Left colon (tissue), 2 donors: ENCODE data around the gene SCRT2. TPM values are rescaled to one million over a fixed set of nuclear protein-coding genes. Genes with fewer than 3 reads are reported as not detected.
"Not testable (repeated sequence)": the region's sequence is repeated elsewhere in the genome, so short reads cannot be mapped to it uniquely, and the experiment has no call there.

Experiments
- ATAC-seq: fragments of 200-7000 bp; cut with Tn5 transposase; one replicate; pipeline ENCODE4 v1.9.1; 2020; ENCODE audit warnings: mild to moderate bottlenecking, moderate library complexity
- DNase-seq, 2 donors: peaks; one replicate each; pipeline ENCODE4 v3.0.0-alpha.2; 2020
- intact Hi-C, 2 donors: fragments of 100-400 bp; cut with DNase I in 1 of 2; cut with micrococcal nuclease in 1 of 2; formaldehyde crosslinking; loops; one replicate each; pipeline versions ENCODE4 v1.11.2 to v1.14.0; 2022; cut with DNase I, micrococcal nuclease
- long read RNA-seq: library from polyadenylated mRNA; unstranded; transcript quantifications from one replicate; pipeline ENCODE4 v2.0.0, GENCODE V29; 2021
- total RNA-seq, 2 donors: library from RNA; stranded (reverse); fragmentation: NEBNext Ultra II Directional; extraction: Animal tissue kit (Norgen Biotek cat#: 25700); gene quantifications; one replicate each; pipeline ENCODE4 v1.2.1, GENCODE V29; 2021
- donor health status: DM: no; HTN: no; CAD: no.
- donor health status: DM: yes; HTN: yes; CAD: no.

SCRT2 gene
- total RNA-seq = not detected
- long read RNA-seq = 0 reads

DNA sequence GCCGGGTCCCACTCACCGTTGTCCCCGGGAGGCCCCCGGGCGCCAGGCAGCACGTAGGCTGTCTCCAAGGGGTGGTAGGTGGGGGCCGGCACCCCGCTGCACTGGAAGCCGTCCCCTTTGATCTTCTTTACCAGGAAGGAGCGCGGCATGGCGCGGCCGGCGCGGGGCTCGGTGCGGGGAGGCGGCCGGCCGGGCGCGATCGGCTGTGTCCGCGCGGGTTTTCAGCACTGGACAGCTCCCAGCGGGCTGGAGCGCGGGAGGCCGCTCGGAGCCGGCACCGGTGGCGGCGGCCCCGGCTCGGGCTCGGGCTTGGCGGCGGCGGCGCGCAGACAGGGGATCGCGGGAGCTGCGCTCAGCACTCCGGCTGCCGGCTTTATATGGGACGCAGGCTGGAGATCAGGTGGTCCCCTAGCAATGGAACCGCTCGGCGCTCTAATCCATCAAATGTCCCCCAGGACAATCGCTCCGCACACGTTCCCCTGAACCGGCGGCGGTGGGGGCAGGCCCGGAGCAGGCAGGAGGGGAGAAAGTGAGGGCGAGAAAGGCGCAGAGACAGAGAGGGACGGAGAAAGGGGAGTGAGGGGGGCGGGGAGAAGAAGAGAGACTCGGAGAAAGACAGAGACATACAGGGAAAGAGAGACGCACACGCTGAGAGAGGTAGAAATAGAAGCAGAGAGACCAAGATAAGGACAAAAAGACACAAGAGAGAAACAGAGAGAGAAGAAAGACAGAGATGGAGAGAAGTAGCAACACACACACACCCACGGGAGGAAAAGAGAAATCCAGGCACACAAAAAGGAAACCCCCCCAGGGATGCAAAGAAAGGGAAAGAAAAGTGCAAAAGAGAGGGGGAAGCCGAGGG is at the start of gene SCRT2:
Gene SCRT2, minus strand, starts transcription at position 350 of the 862 bp plus-strand sequence. Its CDS starts 201 bp downstream, at position 149.
- ATAC-seq (peak; percentile 98), DNase-seq (peak; percentile 44 to 86)
- intact Hi-C loops = no loop called here

DNA sequence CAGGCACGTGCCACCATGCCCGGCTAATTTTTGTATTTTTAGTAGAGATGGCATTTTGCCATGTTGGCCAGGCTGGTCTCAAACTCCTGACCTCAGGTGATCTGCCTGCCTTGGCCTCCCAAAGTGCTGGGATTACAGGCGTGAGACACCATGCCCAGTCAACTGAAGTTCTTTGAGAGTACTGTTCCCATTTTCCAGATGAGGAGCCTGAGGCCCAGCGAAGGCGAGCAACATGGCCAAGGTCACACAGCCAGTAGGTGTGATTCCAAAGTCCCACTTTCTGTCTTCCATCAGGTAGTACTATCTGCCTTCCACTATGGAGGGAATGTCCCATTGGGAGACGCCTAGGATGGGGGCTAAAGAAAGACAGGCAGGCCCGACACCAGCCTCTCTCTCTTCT is 49.2 kb upstream of the SCRT2 start:
- intact Hi-C loops = not testable (repeated sequence)

DNA sequence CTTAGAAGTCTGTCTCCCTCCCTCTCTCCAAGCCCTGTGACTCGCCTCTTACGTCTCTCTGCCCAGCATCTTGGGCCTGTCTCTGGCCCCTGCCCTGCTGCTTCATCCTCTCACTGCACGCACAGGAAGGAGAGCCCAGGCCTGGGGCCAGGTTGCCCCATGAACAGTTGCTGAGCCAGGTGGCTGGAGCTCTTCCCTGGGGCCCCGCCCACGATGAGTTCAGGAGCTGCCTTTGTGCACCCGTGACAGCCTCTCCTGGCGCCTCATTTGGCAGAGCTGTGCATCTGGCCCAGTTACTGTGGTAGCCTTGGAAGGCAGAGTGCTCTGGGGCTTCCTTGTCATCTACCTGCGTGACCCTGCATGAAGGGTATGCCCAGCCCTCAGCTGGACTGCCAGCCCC is 48.2 kb upstream of the SCRT2 start:
- DNase-seq (no peak), ATAC-seq (no peak)
- intact Hi-C loops = no loop called here

More for the DNA sequence above, 49.2 kb upstream of the SCRT2 start:
- not testable (repeated sequence) for DNase-seq, ATAC-seq

DNA sequence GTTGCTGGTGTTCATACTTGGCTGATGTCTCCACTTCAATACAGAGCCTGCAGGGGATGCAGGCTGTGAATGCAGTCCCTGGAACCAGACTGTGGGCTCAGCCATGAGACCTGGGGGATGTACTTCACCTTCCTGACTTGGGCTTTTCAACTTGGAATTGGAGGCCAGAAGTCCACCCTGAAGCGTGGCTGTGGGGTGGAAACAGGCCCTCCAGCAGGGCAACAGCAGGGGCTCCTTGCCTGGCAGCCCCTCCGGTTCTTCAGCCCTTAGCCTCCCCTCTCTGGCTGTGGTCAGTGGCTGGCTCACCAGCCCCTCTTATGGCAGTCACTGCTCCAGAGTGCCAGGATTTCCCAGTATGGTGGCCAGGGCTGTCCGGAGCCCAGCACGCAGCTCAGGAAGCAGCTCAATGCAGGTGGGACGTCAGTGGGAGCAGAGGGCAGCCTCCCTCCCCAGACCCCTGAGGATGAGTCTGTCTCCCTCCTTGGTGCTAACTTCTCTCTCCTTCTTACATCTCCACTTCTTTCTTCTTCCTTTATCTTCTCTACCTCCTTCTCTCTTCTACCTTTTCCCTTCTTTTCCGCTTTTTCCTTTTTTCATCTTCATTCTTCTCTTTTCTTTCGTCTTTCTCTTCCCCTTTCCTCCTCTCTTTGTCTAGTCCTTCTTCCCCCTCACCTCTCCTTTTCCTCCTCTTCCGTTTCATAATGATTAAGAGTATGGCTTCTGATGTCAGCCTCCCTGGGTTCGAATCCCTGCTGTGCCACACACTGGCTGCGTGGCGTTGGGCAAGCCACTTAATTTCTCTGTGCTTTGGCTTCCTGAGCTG is 47.4 kb upstream of the SCRT2 start:
- ATAC-seq (no peak), DNase-seq (no peak)
- intact Hi-C loops = no loop called here

DNA sequence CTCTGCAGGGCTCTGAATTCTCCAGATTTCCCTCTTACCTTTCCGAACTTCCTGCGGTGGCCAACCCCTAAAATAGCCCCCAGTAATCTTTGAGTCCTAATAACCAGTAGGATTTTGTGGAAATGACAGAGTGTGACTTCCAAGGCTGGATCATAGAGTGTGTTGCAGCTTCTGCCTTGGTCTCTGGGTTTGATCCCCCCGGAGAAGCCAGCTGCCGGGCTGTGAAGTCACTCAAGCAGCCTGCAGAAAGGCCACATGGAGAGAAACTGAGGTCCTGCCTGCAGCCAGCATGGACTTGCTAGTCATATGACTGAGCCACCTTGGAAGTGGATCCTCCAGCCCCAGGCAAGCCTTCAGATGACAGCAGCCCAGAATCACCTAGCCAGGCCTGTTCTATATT is 46.3 kb upstream of the SCRT2 start:
- ATAC-seq (no peak), DNase-seq (no peak)
- intact Hi-C loops = no loop called here

- DNase-seq (no peak), ATAC-seq (no peak)
- intact Hi-C loops = no loop called here
Observed at GRCh38 chr20:719816-720215, 44.2 kb upstream of the SCRT2 start.

DNA sequence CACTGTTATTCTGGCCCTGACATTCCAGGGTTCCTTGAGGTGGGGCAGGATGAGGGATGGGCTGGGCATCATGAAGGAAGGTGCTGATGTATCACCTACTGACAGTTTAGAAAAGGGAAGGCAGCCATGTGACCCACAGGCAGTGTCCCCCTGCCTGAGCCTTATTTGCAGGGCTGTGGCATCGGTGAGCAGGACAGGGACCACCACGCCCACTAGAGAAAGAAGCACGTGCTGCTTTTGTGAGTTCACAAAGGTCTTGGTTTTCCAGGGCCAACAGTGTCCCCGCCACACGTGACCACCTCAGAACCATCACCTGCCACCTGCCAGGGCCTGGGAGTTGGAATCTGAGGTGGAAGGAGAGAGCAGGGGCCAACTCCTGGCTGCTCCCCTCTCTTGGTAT is 43.5 kb upstream of the SCRT2 start:
- intact Hi-C loops = no loop called here

GRCh38 chr20:717832-718231 is 42.2 kb upstream of the SCRT2 start:
- ATAC-seq (no peak), DNase-seq (no peak)
- intact Hi-C loops = no loop called here

More for the DNA sequence above, 43.5 kb upstream of the SCRT2 start:
- DNase-seq (no peak), ATAC-seq (no peak)

DNA sequence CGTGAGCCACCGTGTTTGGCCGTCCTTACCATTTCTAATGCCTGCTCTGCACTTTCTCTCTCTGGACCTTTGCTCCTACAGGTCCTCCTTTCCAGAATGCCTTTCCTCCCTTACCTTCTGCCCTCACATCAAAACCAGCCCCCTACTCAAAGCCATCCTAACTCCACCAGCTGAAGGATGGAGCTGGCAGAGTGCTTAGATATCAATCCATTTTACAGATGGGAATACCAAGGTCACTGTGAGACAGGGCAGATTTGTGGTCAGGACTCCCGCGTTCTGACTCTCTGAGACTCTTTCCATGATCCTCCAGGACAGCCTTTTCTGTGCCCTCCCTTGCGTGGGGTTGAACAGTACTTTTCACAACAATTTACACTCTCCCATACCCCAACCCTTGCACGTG is 41.7 kb upstream of the SCRT2 start:
- ATAC-seq = no peak
- intact Hi-C loops = no loop called here
- DNase-seq = no peak

GRCh38 chr20:714453-714852 is 38.9 kb upstream of the SCRT2 start:
- DNase-seq = no peak
- intact Hi-C loops = no loop called here
- no peak for ATAC-seq

DNA sequence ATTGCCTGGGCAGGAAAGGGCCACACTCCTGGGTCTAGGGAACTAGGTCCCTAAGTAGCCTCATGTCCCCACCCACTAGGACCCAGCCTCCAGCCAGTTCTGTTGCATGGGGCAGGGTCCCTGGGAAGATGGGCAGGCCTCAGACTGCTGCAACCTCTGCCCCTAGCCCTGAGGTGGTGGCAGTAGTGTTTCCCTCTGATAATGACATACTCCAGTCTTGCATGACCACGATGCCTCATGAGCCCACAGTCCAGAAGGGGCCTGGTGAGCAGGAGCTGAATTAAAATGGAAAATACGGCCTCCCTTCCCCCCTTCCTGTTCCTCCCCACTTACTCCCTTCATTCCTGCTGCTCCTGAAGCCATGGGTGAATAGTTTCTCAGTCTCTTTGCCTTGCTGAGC is 36.0 kb upstream of the SCRT2 start:
- no peak for DNase-seq
- intact Hi-C loops = no loop called here
- no peak for ATAC-seq

DNA sequence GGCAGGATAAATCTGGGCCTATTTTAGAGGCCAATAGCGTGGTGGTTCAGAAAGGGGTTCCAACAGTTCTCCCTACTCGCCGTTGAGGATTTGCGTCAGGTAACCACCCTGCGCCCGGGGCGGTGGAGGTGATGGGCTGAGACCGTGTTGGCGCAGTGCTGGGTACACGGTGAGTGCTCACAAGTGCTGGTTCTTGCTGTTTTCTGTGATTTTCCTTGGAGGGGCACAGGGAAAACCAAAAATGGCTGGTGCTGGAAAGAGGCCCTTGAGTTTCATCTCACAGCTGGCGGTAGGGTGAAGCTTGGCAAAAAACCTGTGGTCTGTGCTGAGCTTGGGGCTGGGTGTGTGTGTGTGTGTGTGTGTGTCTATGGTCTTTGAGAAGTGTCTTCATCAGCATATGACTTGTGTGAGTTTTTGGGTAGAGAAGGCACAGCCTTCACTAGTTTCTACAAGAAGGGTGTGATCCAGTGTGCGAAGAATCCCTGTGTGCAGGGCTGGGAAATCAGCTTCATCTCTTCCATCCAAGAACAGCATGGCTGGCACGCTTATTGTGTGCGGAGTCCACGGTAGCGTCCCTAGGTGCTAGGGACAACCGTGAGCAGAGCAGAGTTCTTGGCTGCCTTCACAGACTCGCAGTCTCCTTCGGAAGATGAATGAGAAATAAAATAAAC is 35.3 kb upstream of the SCRT2 start:
- ATAC-seq (no peak), DNase-seq (no peak)
- intact Hi-C loops = no loop called here

GRCh38 chr20:709991-710779 is 34.6 kb upstream of the SCRT2 start:
- DNase-seq (no peak), ATAC-seq (no peak)
- intact Hi-C loops = no loop called here

- intact Hi-C loops = no loop called here
- no peak for ATAC-seq
- DNase-seq = peak in 1 of 2 donors; percentile 40
Observed at GRCh38 chr20:709423-709822, 33.8 kb upstream of the SCRT2 start.

GRCh38 chr20:708956-709355 is 33.4 kb upstream of the SCRT2 start:
- intact Hi-C loops = no loop called here
- ATAC-seq (no peak), DNase-seq (no peak)

- ATAC-seq (no peak), DNase-seq (no peak)
- intact Hi-C loops = no loop called here
Observed at GRCh38 chr20:707451-708110, 32.0 kb upstream of the SCRT2 start.

DNA sequence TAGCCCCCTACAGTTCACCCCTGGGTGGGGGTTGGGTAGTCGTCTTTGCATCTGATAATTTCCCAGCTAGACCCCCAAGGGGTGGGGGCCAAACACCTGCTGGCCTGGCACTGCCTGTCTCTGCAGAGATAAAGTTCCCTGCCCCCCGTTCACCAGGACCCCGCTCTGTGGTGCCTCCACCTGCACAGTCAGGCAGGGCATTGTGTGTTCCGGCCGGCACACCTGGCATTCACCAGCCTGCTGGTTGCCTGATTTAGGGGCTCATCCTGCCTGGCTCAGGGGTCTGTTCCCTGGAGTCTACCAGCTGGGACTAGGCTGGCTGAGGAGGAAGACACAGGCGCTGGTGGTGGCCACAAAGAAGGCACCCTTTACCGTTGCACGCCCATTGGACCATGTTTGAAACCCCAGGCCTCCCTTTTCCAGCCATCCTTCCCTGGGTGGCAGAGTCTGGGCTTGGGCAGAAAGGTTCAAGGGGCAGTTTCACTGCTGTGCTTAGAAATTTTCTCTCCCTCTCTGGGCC is 30.8 kb upstream of the SCRT2 start:
- no peak for ATAC-seq
- intact Hi-C loops = no loop called here

GRCh38 chr20:704726-705125 is 29.1 kb upstream of the SCRT2 start:
- intact Hi-C loops = no loop called here

More for the DNA sequence above, 30.8 kb upstream of the SCRT2 start:
- DNase-seq = no peak

More at GRCh38 chr20:704726-705125, 29.1 kb upstream of the SCRT2 start:
- ATAC-seq (no peak), DNase-seq (no peak)
